ENCODE measurements around the gene SINHCAF. TPM values are rescaled to one million over a fixed set of nuclear protein-coding genes. Genes with fewer than 3 reads are reported as not detected.

Gene SINHCAF
- total and polyA plus RNA-seq, 2 donors (not counting 1 experiment from before 2014, with no cell fraction given): 13.2 to 16.4 TPM

DNA sequence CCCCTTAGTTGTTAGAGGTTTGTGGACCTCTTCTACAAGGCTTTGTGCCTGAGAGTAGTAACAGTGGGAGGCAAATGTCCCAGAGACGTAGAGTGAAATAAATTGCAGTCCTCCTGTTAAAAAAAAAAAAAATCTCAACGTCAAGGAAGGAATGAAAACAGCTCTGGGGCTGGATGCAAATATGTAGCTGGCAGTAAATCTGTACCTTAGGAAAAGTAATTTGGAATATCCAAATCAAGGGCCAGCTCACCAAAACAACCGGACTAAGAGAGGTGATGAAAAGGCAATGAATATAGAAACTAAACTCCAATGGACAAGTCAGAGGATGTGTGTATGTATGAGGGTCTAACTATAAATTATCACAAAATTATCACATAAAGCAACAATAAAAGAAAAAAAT, 27.0 kb downstream of the SINHCAF start:
- no peak overlapping the region for H2AFZ ChIP-seq (ENCODE audit: low read length)
- H3K79me2 ChIP-seq (ENCODE audit: control insufficient read depth, insufficient read depth, low read length): no peaks in the 10 kb centered on the region
- H4K20me1 ChIP-seq (ENCODE audit: control insufficient read depth, extremely low read depth, insufficient read depth, low read length): no peaks in the 10 kb centered on the region
- no peak overlapping the region for H3K4me2 ChIP-seq (ENCODE audit: extremely low read depth, insufficient read depth, low read length)
- H3K4me3 ChIP-seq (replicated peaks in 1 of 4; ENCODE audit: control extremely low read depth in 1 of 4, insufficient read depth in 1 of 4, low read depth in 3 of 4, low read length in 4 of 4): no peak overlapping the region
- peaks cover 2% of the 10 kb centered on the region for H3K36me3 ChIP-seq (ENCODE audit: control insufficient read depth, insufficient read depth, low read length)
- H3K9ac ChIP-seq (ENCODE audit: insufficient read depth, low read length): no peak overlapping the region
- H3K9me3 ChIP-seq (ENCODE audit: control insufficient read depth, insufficient read depth, low read depth, low read length): no peaks in the 10 kb centered on the region
- no peak overlapping the region for H3K27ac ChIP-seq (ENCODE audit: insufficient read depth, low read length)
- DNase-seq (ENCODE audit: low read depth in 2 of 2): no peak
- TF ChIP-seq, protein P1, sequence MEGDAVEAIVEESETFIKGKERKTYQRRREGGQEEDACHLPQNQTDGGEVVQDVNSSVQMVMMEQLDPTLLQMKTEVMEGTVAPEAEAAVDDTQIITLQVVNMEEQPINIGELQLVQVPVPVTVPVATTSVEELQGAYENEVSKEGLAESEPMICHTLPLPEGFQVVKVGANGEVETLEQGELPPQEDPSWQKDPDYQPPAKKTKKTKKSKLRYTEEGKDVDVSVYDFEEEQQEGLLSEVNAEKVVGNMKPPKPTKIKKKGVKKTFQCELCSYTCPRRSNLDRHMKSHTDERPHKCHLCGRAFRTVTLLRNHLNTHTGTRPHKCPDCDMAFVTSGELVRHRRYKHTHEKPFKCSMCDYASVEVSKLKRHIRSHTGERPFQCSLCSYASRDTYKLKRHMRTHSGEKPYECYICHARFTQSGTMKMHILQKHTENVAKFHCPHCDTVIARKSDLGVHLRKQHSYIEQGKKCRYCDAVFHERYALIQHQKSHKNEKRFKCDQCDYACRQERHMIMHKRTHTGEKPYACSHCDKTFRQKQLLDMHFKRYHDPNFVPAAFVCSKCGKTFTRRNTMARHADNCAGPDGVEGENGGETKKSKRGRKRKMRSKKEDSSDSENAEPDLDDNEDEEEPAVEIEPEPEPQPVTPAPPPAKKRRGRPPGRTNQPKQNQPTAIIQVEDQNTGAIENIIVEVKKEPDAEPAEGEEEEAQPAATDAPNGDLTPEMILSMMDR (conservative IDR thresholded peaks at IDR 0.05 in 1 of 2, IDR thresholded peaks at IDR 0.05 in 1 of 2; ENCODE audit: low read depth in 1 of 2, low read length in 2 of 2): no peak
- no peak for TF ChIP-seq EZH2 (IDR thresholded peaks at IDR 0.05; ENCODE audit: low read length, missing control alignments)
- H3K27me3 ChIP-seq (ENCODE audit: control insufficient read depth, insufficient read depth, low read length): no peaks in the 10 kb centered on the region
- no peaks in the 10 kb centered on the region for H3K4me1 ChIP-seq (ENCODE audit: control insufficient read depth, extremely low read depth, insufficient read depth, low read length)

- no peak for DNase-seq (ENCODE audit: low read depth in 2 of 2)
- H2AFZ ChIP-seq (ENCODE audit: low read length): no peak overlapping the region
- peaks cover 2% of the 10 kb centered on the region for H3K36me3 ChIP-seq (ENCODE audit: control insufficient read depth, insufficient read depth, low read length)
- no peaks in the 10 kb centered on the region for H4K20me1 ChIP-seq (ENCODE audit: control insufficient read depth, extremely low read depth, insufficient read depth, low read length)
- no peaks in the 10 kb centered on the region for H3K79me2 ChIP-seq (ENCODE audit: control insufficient read depth, insufficient read depth, low read length)
- no peak overlapping the region for H3K4me2 ChIP-seq (ENCODE audit: extremely low read depth, insufficient read depth, low read length)
- no peaks in the 10 kb centered on the region for H3K27me3 ChIP-seq (ENCODE audit: control insufficient read depth, insufficient read depth, low read length)
- no peak overlapping the region for H3K4me3 ChIP-seq (replicated peaks in 1 of 4; ENCODE audit: control extremely low read depth in 1 of 4, insufficient read depth in 1 of 4, low read depth in 3 of 4, low read length in 4 of 4)
- no peak overlapping the region for H3K27ac ChIP-seq (ENCODE audit: insufficient read depth, low read length)
- TF ChIP-seq, protein P1 (conservative IDR thresholded peaks at IDR 0.05 in 1 of 2, IDR thresholded peaks at IDR 0.05 in 1 of 2; ENCODE audit: low read depth in 1 of 2, low read length in 2 of 2): no peak
- no peaks in the 10 kb centered on the region for H3K4me1 ChIP-seq (ENCODE audit: control insufficient read depth, extremely low read depth, insufficient read depth, low read length)
- no peaks in the 10 kb centered on the region for H3K9me3 ChIP-seq (ENCODE audit: control insufficient read depth, insufficient read depth, low read depth, low read length)
- H3K9ac ChIP-seq (ENCODE audit: insufficient read depth, low read length): no peak overlapping the region
Measured at GRCh38 chr12:31298515-31298910, 27.4 kb downstream of the SINHCAF start.

- Histone ChIP-seq H3K36me3 (ENCODE audit: control insufficient read depth, insufficient read depth, low read length) (peaks cover 2% of the 10 kb centered on the region), H3K27ac (ENCODE audit: insufficient read depth, low read length) (no peak overlapping the region), H3K9me3 (ENCODE audit: control insufficient read depth, insufficient read depth, low read depth, low read length) (no peaks in the 10 kb centered on the region), H3K4me1 (ENCODE audit: control insufficient read depth, extremely low read depth, insufficient read depth, low read length) (no peaks in the 10 kb centered on the region), H3K79me2 (ENCODE audit: control insufficient read depth, insufficient read depth, low read length) (no peaks in the 10 kb centered on the region), H4K20me1 (ENCODE audit: control insufficient read depth, extremely low read depth, insufficient read depth, low read length) (no peaks in the 10 kb centered on the region), H3K4me3 (replicated peaks in 1 of 4; ENCODE audit: control extremely low read depth in 1 of 4, insufficient read depth in 1 of 4, low read depth in 3 of 4, low read length in 4 of 4) (no peak overlapping the region), H3K4me2 (ENCODE audit: extremely low read depth, insufficient read depth, low read length) (no peak overlapping the region), H3K9ac (ENCODE audit: insufficient read depth, low read length) (no peak overlapping the region), H3K27me3 (ENCODE audit: control insufficient read depth, insufficient read depth, low read length) (no peaks in the 10 kb centered on the region), H2AFZ (ENCODE audit: low read length) (no peak overlapping the region)
- no peak for DNase-seq (ENCODE audit: low read depth in 2 of 2)
- TF ChIP-seq, protein P1 (conservative IDR thresholded peaks at IDR 0.05 in 1 of 2, IDR thresholded peaks at IDR 0.05 in 1 of 2; ENCODE audit: low read depth in 1 of 2, low read length in 2 of 2): no peak
- no peak for TF ChIP-seq EZH2 (IDR thresholded peaks at IDR 0.05; ENCODE audit: low read length, missing control alignments)
Measured at GRCh38 chr12:31297572-31298514, 28.1 kb downstream of the SINHCAF start.
